ENCODE results near the gene PLEKHG3.

PLEKHG3 gene

GRCh38 chr14:64682843-64683242 lies 21.4 kb upstream of the PLEKHG3 start:
- Histone ChIP-seq H2BK120ac (ENCODE audit: low read depth, low read length) (no peak overlapping the region), H3K4me2 (ENCODE audit: low read length, poor library complexity, severe bottlenecking) (no peak overlapping the region), H3K4me3 (ENCODE audit: insufficient read depth in 1 of 2, low read depth in 1 of 2, low read length in 2 of 2) (no peak overlapping the region), H2AK5ac (ENCODE audit: low read length, severe bottlenecking) (peak overlapping the region; percentile 55), H4K91ac (ENCODE audit: low read length) (no peak overlapping the region), H3K36me3 (ENCODE audit: control insufficient read depth in 1 of 2, insufficient read depth in 2 of 2, low read depth in 1 of 2, low read length in 2 of 2) (no peaks in the 10 kb centered on the region), H3K23ac (ENCODE audit: low read length in 2 of 2) (no peak overlapping the region), H3K9me3 (ENCODE audit: control insufficient read depth, low read length) (no peaks in the 10 kb centered on the region), H3K4ac (ENCODE audit: low read depth in 1 of 2, low read length in 2 of 2) (no peak overlapping the region), H2BK15ac (ENCODE audit: low read depth, poor library complexity, severe bottlenecking) (peak overlapping the region; percentile 12), H3K79me1 (replicated peaks; ENCODE audit: low read length, poor library complexity, severe bottlenecking) (no peaks in the 10 kb centered on the region), H3K18ac (ENCODE audit: low read depth in 1 of 2, low read length in 2 of 2) (no peak overlapping the region), H2BK5ac (ENCODE audit: low read depth, low read length, poor library complexity, severe bottlenecking) (no peak overlapping the region), H3K27ac (ENCODE audit: low read length, poor library complexity, severe bottlenecking) (no peak overlapping the region), H3K14ac (ENCODE audit: low read length in 2 of 2) (no peak overlapping the region), H3K4me1 (ENCODE audit: control insufficient read depth, insufficient read depth, low read depth, low read length) (peaks cover 26% of the 10 kb centered on the region), H3K27me3 (ENCODE audit: control insufficient read depth in 1 of 2, insufficient read depth in 1 of 2, low read length in 2 of 2) (peaks cover 0 to 3% of the 10 kb centered on the region in 2 experiments), H2AFZ (ENCODE audit: low read depth, low read length) (no peak overlapping the region), H4K8ac (ENCODE audit: low read length) (no peak overlapping the region), H3K9ac (ENCODE audit: low read length) (no peak overlapping the region), H2BK12ac (ENCODE audit: low read length in 2 of 2) (no peak overlapping the region)
- DNase-seq, result no peak
- 99% methylated on average over 5 of the region's 5 CpGs for WGBS

GRCh38 chr14:64683264-64683663 lies 21.0 kb upstream of the PLEKHG3 start:
- WGBS, result 91% methylated on average over 15 of the region's 15 CpGs

GRCh38 chr14:64684091-64684490 lies 20.1 kb upstream of the PLEKHG3 start:
- Histone ChIP-seq H2BK15ac (ENCODE audit: low read depth, poor library complexity, severe bottlenecking) (no peak overlapping the region), H3K18ac (ENCODE audit: low read depth in 1 of 2, low read length in 2 of 2) (peak overlapping the region; percentile 28 to 51), H2BK5ac (ENCODE audit: low read depth, low read length, poor library complexity, severe bottlenecking) (no peak overlapping the region), H3K36me3 (ENCODE audit: control insufficient read depth in 1 of 2, insufficient read depth in 2 of 2, low read depth in 1 of 2, low read length in 2 of 2) (no peaks in the 10 kb centered on the region), H3K9me3 (ENCODE audit: control insufficient read depth, low read length) (no peaks in the 10 kb centered on the region), H3K27ac (ENCODE audit: low read length, poor library complexity, severe bottlenecking) (no peak overlapping the region), H2AK5ac (ENCODE audit: low read length, severe bottlenecking) (peak overlapping the region; percentile 42), H3K23ac (ENCODE audit: low read length in 2 of 2) (no peak overlapping the region), H4K91ac (ENCODE audit: low read length) (no peak overlapping the region), H3K79me1 (replicated peaks; ENCODE audit: low read length, poor library complexity, severe bottlenecking) (no peaks in the 10 kb centered on the region), H3K4me3 (ENCODE audit: insufficient read depth in 1 of 2, low read depth in 1 of 2, low read length in 2 of 2) (no peak overlapping the region), H2BK120ac (ENCODE audit: low read depth, low read length) (no peak overlapping the region), H3K4me1 (ENCODE audit: control insufficient read depth, insufficient read depth, low read depth, low read length) (peaks cover 26% of the 10 kb centered on the region), H3K9ac (ENCODE audit: low read length) (no peak overlapping the region), H2AFZ (ENCODE audit: low read depth, low read length) (peak overlapping the region; percentile 29), H3K4ac (ENCODE audit: low read depth in 1 of 2, low read length in 2 of 2) (no peak overlapping the region), H3K27me3 (ENCODE audit: control insufficient read depth in 1 of 2, insufficient read depth in 1 of 2, low read length in 2 of 2) (peaks cover 7 to 15% of the 10 kb centered on the region in 2 experiments), H3K4me2 (ENCODE audit: low read length, poor library complexity, severe bottlenecking) (peak overlapping the region; percentile 5), H4K8ac (ENCODE audit: low read length) (no peak overlapping the region), H3K14ac (ENCODE audit: low read length in 2 of 2) (no peak overlapping the region), H2BK12ac (ENCODE audit: low read length in 2 of 2) (peak overlapping the region; percentile 1 to 21)
- peak; percentile 87 for DNase-seq
- 77% methylated on average over 6 of the region's 6 CpGs for WGBS

More at GRCh38 chr14:64683264-64683663, 21.0 kb upstream of the PLEKHG3 start:
- Histone ChIP-seq H2BK12ac (ENCODE audit: low read length in 2 of 2) (no peak overlapping the region), H3K9ac (ENCODE audit: low read length) (no peak overlapping the region), H3K4me3 (ENCODE audit: insufficient read depth in 1 of 2, low read depth in 1 of 2, low read length in 2 of 2) (no peak overlapping the region), H3K4me1 (ENCODE audit: control insufficient read depth, insufficient read depth, low read depth, low read length) (peaks cover 26% of the 10 kb centered on the region), H3K27ac (ENCODE audit: low read length, poor library complexity, severe bottlenecking) (no peak overlapping the region), H2BK120ac (ENCODE audit: low read depth, low read length) (no peak overlapping the region), H3K27me3 (ENCODE audit: control insufficient read depth in 1 of 2, insufficient read depth in 1 of 2, low read length in 2 of 2) (peaks cover 3 to 6% of the 10 kb centered on the region in 2 experiments), H3K18ac (ENCODE audit: low read depth in 1 of 2, low read length in 2 of 2) (peak overlapping the region; percentile 18 to 37), H2AFZ (ENCODE audit: low read depth, low read length) (no peak overlapping the region), H3K4me2 (ENCODE audit: low read length, poor library complexity, severe bottlenecking) (no peak overlapping the region), H3K36me3 (ENCODE audit: control insufficient read depth in 1 of 2, insufficient read depth in 2 of 2, low read depth in 1 of 2, low read length in 2 of 2) (no peaks in the 10 kb centered on the region), H2BK15ac (ENCODE audit: low read depth, poor library complexity, severe bottlenecking) (peak overlapping the region; percentile 54), H2BK5ac (ENCODE audit: low read depth, low read length, poor library complexity, severe bottlenecking) (no peak overlapping the region), H3K14ac (ENCODE audit: low read length in 2 of 2) (peak overlapping the region in 1 of 2 experiments; percentile 83), H4K8ac (ENCODE audit: low read length) (peak overlapping the region; percentile 42), H3K4ac (ENCODE audit: low read depth in 1 of 2, low read length in 2 of 2) (peak overlapping the region in 1 of 2 experiments; percentile 35), H3K79me1 (replicated peaks; ENCODE audit: low read length, poor library complexity, severe bottlenecking) (no peaks in the 10 kb centered on the region), H3K9me3 (ENCODE audit: control insufficient read depth, low read length) (no peaks in the 10 kb centered on the region), H3K23ac (ENCODE audit: low read length in 2 of 2) (no peak overlapping the region), H4K91ac (ENCODE audit: low read length) (peak overlapping the region; percentile 9), H2AK5ac (ENCODE audit: low read length, severe bottlenecking) (peak overlapping the region; percentile 22)
- DNase-seq, result no peak

- peaks cover 21% of the 10 kb centered on the region for H3K4me1 ChIP-seq (ENCODE audit: control insufficient read depth, insufficient read depth, low read depth, low read length)
- H3K9ac ChIP-seq (ENCODE audit: low read length), result no peak overlapping the region
- H3K27me3 ChIP-seq (ENCODE audit: control insufficient read depth in 1 of 2, insufficient read depth in 1 of 2, low read length in 2 of 2), result peaks cover 7 to 17% of the 10 kb centered on the region in 2 experiments
- H3K27ac ChIP-seq (ENCODE audit: low read length, poor library complexity, severe bottlenecking), result no peak overlapping the region
- no peak overlapping the region for H3K4me2 ChIP-seq (ENCODE audit: low read length, poor library complexity, severe bottlenecking)
- H2BK15ac ChIP-seq (ENCODE audit: low read depth, poor library complexity, severe bottlenecking), result no peak overlapping the region
- no peak overlapping the region for H3K14ac ChIP-seq (ENCODE audit: low read length in 2 of 2)
- no peak overlapping the region for H2BK12ac ChIP-seq (ENCODE audit: low read length in 2 of 2)
- H4K8ac ChIP-seq (ENCODE audit: low read length), result no peak overlapping the region
- H3K4ac ChIP-seq (ENCODE audit: low read depth in 1 of 2, low read length in 2 of 2), result no peak overlapping the region
- H2AK5ac ChIP-seq (ENCODE audit: low read length, severe bottlenecking), result no peak overlapping the region
- WGBS, result 60% methylated on average over 9 of the region's 10 CpGs
- no peak overlapping the region for H2AFZ ChIP-seq (ENCODE audit: low read depth, low read length)
- H3K9me3 ChIP-seq (ENCODE audit: control insufficient read depth, low read length), result no peaks in the 10 kb centered on the region
- H3K18ac ChIP-seq (ENCODE audit: low read depth in 1 of 2, low read length in 2 of 2), result no peak overlapping the region
- no peak overlapping the region for H3K23ac ChIP-seq (ENCODE audit: low read length in 2 of 2)
- H4K91ac ChIP-seq (ENCODE audit: low read length), result peak overlapping the region; percentile 5
- DNase-seq, result no peak
- no peaks in the 10 kb centered on the region for H3K36me3 ChIP-seq (ENCODE audit: control insufficient read depth in 1 of 2, insufficient read depth in 2 of 2, low read depth in 1 of 2, low read length in 2 of 2)
- H2BK5ac ChIP-seq (ENCODE audit: low read depth, low read length, poor library complexity, severe bottlenecking), result no peak overlapping the region
- H3K4me3 ChIP-seq (ENCODE audit: insufficient read depth in 1 of 2, low read depth in 1 of 2, low read length in 2 of 2), result no peak overlapping the region
- H3K79me1 ChIP-seq (replicated peaks; ENCODE audit: low read length, poor library complexity, severe bottlenecking), result no peaks in the 10 kb centered on the region
- no peak overlapping the region for H2BK120ac ChIP-seq (ENCODE audit: low read depth, low read length)
These were observed 18.6 kb upstream of the PLEKHG3 start for GRCh38 chr14:64685371-64686281.
